Heart left ventricle (tissue), 13 donors: ENCODE measurements around the gene LRRC37A.
"Not testable (repeated sequence)": the region's sequence is repeated elsewhere in the genome, so short reads cannot be mapped to it uniquely, and the experiment has no call there.

ENCODE experiments used
- POLR2A ChIP-seq, 2 donors: fragments of 450-650 bp; IDR thresholded peaks; one replicate each; pipeline ENCODE4 v1.6.1; 2017; ENCODE audit warnings: antibody characterized with exemption in 2 of 2, mild to moderate bottlenecking in 2 of 2, moderate library complexity in 2 of 2
- TF ChIP-seq, protein P1 (sequence below), 12 donors: fragments of 200-600 bp; sonication (generic) in 4 of 12; IDR thresholded peaks; one replicate each; pipeline versions ENCODE4 v1.5.0 to v1.8.0; 2018 to 2022; ENCODE audit warnings: antibody characterized with exemption in 12 of 12, mild to moderate bottlenecking in 5 of 12
- donor health status: ischemic (EF 13 %, LVEDD 7.1; RV severe dilation, severe dysfunction).
- donor health status: DM: no; HTN: yes; CAD: no.
- donor health status: DM: no; HTN: no; CAD: no.
- donor health status: ischemic (EF 25% LVEDD 6.9; RV normal size, moderate dysfunction).
- donor health status: ischemic (EF 25% LVEDD 5.7; RV mildly dilated, moderate dysfunction).
- donor health status: ischemic (EF 35%, LVEDD 5.7; RV mildly dilated, moderate dysfunction).
- donor health status: nonischemic (EF 11% LVEDD 7.7; RV severe dilation, severe dysfunction).
- donor health status: DM: yes; HTN: yes; CAD: no.
- donor health status: PGD.
- donor health status: ischemic (EF 29% LVEDD 5.4; RV normal size, mild dysfunction).
- donor health status: nonischemic (EF 23%, LVEDD 6.1; RV moderate dilation, normal function).

DNA sequence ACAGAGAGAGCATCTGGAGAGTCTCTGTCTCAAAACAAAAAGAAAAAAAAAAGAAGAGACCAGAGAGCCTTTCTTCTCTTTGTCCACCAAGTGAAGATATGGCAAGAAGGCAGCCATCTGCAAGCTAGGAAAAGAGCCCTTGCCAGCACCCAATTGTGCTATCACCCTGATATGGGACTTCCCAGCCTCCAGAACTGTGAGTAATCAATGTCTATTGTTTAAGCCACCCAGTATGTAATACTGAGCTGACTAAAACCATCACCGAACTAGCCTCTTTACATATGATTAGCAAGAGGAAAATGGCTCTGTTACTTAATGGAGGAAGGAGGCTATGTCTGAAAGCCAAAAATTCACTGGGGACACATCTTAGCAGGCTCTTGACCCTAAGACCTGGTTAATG is 38.6 kb upstream of the LRRC37A start:
- TF ChIP-seq, protein P1, sequence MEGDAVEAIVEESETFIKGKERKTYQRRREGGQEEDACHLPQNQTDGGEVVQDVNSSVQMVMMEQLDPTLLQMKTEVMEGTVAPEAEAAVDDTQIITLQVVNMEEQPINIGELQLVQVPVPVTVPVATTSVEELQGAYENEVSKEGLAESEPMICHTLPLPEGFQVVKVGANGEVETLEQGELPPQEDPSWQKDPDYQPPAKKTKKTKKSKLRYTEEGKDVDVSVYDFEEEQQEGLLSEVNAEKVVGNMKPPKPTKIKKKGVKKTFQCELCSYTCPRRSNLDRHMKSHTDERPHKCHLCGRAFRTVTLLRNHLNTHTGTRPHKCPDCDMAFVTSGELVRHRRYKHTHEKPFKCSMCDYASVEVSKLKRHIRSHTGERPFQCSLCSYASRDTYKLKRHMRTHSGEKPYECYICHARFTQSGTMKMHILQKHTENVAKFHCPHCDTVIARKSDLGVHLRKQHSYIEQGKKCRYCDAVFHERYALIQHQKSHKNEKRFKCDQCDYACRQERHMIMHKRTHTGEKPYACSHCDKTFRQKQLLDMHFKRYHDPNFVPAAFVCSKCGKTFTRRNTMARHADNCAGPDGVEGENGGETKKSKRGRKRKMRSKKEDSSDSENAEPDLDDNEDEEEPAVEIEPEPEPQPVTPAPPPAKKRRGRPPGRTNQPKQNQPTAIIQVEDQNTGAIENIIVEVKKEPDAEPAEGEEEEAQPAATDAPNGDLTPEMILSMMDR (IDR thresholded peaks at IDR 0.05) = not testable (repeated sequence)
- not testable (repeated sequence) for TF ChIP-seq POLR2A (IDR thresholded peaks at IDR 0.05)
